ENCODE measurements around the gene COL18A1. TPM values are rescaled to one million over a fixed set of nuclear protein-coding genes. Genes with fewer than 3 reads are reported as not detected.

COL18A1 gene
- total and polyA plus RNA-seq, 11 donors, result 31.7 to 109 (median 59.0) TPM

DNA sequence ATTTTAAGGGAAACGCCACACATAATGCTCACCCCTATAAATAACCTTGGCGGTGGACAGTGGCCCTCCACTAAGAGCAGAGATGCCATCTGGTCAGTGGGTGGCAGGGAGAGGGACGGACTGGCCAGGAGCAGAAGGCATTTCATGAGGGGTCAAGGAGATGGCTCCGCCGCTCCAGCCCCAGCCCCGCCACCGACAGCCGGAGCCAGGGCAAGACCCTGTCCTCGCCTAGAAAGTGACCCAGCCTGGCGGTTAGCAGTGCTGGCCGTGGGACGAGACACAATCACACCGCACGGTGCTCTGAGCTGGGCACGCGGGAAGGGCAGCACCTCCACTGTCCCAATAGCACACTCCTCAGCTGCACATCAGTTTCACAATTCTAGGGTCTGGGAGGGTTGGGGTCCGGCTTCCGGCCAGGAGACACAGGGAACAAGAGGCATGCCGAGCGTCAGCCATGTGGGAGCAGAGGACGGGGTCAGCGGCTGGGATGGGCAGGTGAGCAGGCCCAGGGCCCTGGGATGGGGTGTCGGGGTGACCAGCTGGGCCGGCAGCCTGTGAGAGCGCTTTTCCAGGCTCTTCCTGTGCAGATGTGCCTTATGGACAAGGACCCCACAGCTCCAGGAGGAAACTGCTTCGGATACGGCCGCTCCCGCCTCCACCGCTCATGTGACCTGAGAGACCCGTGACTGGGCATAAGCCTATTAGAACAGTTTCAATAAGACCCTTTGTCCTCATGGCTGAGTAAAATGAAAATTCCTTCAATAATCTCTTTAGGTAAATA, 131.5 kb downstream of the COL18A1 start:
- Histone ChIP-seq H3K4me1 (peaks cover 3 to 46% (median 16%) of the 10 kb centered on the region in 12 donors), H3K27ac (no peak overlapping the region), H3K27me3 (no peaks in the 10 kb centered on the region), H3K9me3 (no peaks in the 10 kb centered on the region), H3K36me3 (no peaks in the 10 kb centered on the region), H3K4me3 (no peak overlapping the region)
- ATAC-seq, result no peak
- 83 to 91% (median 87%) methylated on average over 31 of the region's 31 CpGs for WGBS, 4 donors
- intact Hi-C loops (cut with DNase I), result loop anchor here in 1 of 10 donors (5.0 kb wide), 1 partner anchor 59 kb away; no protein-coding TSS in a partner anchor
- TF ChIP-seq POLR2A (IDR thresholded peaks at IDR 0.05), result no peak
- TF ChIP-seq, protein P1, sequence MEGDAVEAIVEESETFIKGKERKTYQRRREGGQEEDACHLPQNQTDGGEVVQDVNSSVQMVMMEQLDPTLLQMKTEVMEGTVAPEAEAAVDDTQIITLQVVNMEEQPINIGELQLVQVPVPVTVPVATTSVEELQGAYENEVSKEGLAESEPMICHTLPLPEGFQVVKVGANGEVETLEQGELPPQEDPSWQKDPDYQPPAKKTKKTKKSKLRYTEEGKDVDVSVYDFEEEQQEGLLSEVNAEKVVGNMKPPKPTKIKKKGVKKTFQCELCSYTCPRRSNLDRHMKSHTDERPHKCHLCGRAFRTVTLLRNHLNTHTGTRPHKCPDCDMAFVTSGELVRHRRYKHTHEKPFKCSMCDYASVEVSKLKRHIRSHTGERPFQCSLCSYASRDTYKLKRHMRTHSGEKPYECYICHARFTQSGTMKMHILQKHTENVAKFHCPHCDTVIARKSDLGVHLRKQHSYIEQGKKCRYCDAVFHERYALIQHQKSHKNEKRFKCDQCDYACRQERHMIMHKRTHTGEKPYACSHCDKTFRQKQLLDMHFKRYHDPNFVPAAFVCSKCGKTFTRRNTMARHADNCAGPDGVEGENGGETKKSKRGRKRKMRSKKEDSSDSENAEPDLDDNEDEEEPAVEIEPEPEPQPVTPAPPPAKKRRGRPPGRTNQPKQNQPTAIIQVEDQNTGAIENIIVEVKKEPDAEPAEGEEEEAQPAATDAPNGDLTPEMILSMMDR (IDR thresholded peaks at IDR 0.05), result no peak
- DNase-seq, result peak in 3 of 5 donors; percentile 20 to 44 (median 21)

DNA sequence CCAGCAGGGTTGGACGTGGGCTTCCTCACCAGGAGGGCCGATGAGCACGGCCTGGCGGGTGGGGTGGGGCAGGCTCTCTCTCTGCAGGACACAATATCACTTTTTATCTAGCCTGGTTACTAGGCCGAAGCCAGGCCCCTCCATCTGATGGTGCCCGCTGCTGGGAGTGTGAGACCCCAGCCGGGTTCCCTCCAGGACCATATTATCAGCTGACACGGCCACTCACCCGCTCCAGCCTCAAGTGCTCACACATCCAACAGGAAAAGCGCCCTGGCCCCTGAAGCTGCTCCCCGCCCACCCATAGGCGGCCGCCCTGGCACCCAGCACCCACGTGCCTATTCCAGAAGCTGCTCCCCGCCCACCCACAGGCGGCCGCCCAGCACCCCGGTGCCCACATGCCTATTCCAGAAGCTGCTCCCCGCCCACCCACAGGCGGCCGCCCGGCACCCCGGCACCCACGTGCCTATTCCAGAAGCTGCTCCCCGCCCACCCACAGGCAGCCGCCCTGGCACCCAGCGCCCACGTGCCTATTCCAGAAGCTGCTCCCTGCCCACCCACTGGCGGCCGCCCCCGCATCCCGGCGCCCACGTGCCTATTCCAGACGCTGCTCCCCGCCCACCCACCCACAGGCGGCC, 132.3 kb downstream of the COL18A1 start:
- intact Hi-C loops (cut with DNase I), result loop anchor here in 1 of 10 donors (5.0 kb wide), 1 partner anchor 60 kb away; no protein-coding TSS in a partner anchor
- no peaks in the 10 kb centered on the region for H3K9me3 ChIP-seq
- H3K27ac ChIP-seq, result no peak overlapping the region
- DNase-seq (peak in 4 of 5 donors; percentile 12 to 38 (median 18)), ATAC-seq (no peak)
- 92 to 96% (median 95%) methylated on average over 25 to 37 of the region's 37 CpGs for WGBS, 4 donors
- H3K4me1 ChIP-seq, result peaks cover 4 to 48% (median 18%) of the 10 kb centered on the region in 12 donors
- no peaks in the 10 kb centered on the region for H3K36me3 ChIP-seq
- no peak overlapping the region for H3K4me3 ChIP-seq
- TF ChIP-seq, protein P1 (IDR thresholded peaks at IDR 0.05), result no peak
- no peak for TF ChIP-seq POLR2A (IDR thresholded peaks at IDR 0.05)
- H3K27me3 ChIP-seq, result no peaks in the 10 kb centered on the region

DNA sequence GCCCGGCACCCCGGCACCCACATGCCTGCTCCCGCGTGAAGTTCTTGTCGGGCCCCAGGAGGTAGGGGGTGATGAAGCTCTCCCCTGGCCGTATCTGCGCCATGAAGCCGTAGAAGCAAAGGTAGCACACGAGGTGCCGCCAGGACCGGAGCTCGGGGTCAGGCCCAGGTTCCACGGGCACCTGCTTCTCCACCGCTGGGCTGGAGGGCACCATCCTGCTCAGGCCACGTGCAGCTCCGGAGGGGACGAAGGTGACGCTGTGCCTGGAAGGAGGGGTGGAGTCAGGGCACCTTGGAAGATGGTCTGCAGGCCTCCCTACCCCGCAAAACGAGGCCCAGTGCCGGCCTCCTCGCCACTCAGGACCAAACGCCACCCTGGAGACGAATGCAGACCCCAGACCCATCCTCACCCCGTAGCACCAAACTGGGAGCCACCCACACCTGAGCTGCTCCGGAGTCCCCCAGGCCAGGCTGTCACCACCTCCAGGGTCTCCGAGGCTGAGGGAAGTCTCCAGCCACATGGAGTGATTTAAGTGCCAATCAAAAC, 132.9 kb downstream of the COL18A1 start:
- no peak for ATAC-seq
- H3K4me1 ChIP-seq, result peaks cover 4 to 44% (median 19%) of the 10 kb centered on the region in 12 donors
- intact Hi-C loops (cut with DNase I), result loop anchor here in 1 of 10 donors (5.0 kb wide), 1 partner anchor 61 kb away; no protein-coding TSS in a partner anchor
- peak in 4 of 5 donors; percentile 10 to 45 (median 15) for DNase-seq
- 91 to 93% (median 92%) methylated on average over 18 to 27 of the region's 27 CpGs for WGBS, 4 donors
- no peak overlapping the region for H3K4me3 ChIP-seq
- H3K9me3 ChIP-seq, result no peaks in the 10 kb centered on the region
- H3K36me3 ChIP-seq, result no peaks in the 10 kb centered on the region
- H3K27me3 ChIP-seq, result no peaks in the 10 kb centered on the region
- no peak overlapping the region for H3K27ac ChIP-seq
- TF ChIP-seq, protein P1 (IDR thresholded peaks at IDR 0.05), result no peak
- no peak for TF ChIP-seq POLR2A (IDR thresholded peaks at IDR 0.05)
